Mesothelial cell of epicardium (in vitro differentiated cells): ENCODE measurements around the gene JAML. TPM values are rescaled to one million over a fixed set of nuclear protein-coding genes. Genes with fewer than 3 reads are reported as not detected.

ENCODE experiments used
- DNase-seq, 2 experiments: peaks; one replicate each; pipeline ENCODE4 v3.0.0; 2021; ENCODE audit warnings: low spot score in 2 of 2; ENCODE audit not compliant: unreplicated experiment in 2 of 2
- H3K27ac Mint-ChIP-seq: 2 replicates; pipeline ENCODE4 v1.8.0; 2021; ENCODE audit warnings: mixed read lengths
- H3K27me3 Mint-ChIP-seq: 2 replicates; pipeline ENCODE4 v1.8.0; 2021; ENCODE audit warnings: low read depth, mixed read lengths
- H3K36me3 Mint-ChIP-seq: 2 replicates; pipeline ENCODE4 v1.8.0; 2021; ENCODE audit warnings: mixed read lengths
- H3K4me1 Mint-ChIP-seq: 2 replicates; pipeline ENCODE4 v1.8.0; 2021; ENCODE audit warnings: mixed read lengths
- H3K4me3 Mint-ChIP-seq: 2 replicates; pipeline ENCODE4 v1.8.0; 2021; ENCODE audit warnings: mild to moderate bottlenecking, moderate library complexity, mixed read lengths
- H3K9me3 Mint-ChIP-seq: 2 replicates; pipeline ENCODE4 v1.8.0; 2021; ENCODE audit warnings: mixed read lengths
- CTCF ChIP-seq: fragments of 200-600 bp; sonication (generic); IDR thresholded peaks from one replicate; pipeline ENCODE4 v1.5.0; 2021; ENCODE audit warnings: antibody characterized with exemption; ENCODE audit not compliant: unreplicated experiment
- total RNA-seq: library from RNA; stranded (reverse); gene quantifications from 3 replicates; pipeline ENCODE4 v1.2.1, GENCODE V29; 2021

Gene JAML
- total RNA-seq, 1 donor from 2014 or later: not detected

- Mint-ChIP-seq H3K36me3 (no peaks in the 10 kb centered on the region), H3K27me3 (peaks cover 80% of the 10 kb centered on the region), H3K27ac (no peak overlapping the region), H3K4me3 (no peak overlapping the region), H3K9me3 (peaks cover 5% of the 10 kb centered on the region), H3K4me1 (peaks cover 6% of the 10 kb centered on the region)
- DNase-seq: no peak
- TF ChIP-seq CTCF: no peak
Observed at GRCh38 chr11:118212131-118212725, 12.6 kb downstream of the JAML start.

GRCh38 chr11:118211006-118211405, 13.8 kb downstream of the JAML start:
- H3K36me3 Mint-ChIP-seq: no peaks in the 10 kb centered on the region
- no peak overlapping the region for H3K27ac Mint-ChIP-seq
- no peak for TF ChIP-seq CTCF
- H3K4me3 Mint-ChIP-seq: no peak overlapping the region
- no peak for DNase-seq
- H3K27me3 Mint-ChIP-seq: peaks cover 87% of the 10 kb centered on the region
- no peaks in the 10 kb centered on the region for H3K4me1 Mint-ChIP-seq
- H3K9me3 Mint-ChIP-seq: peaks cover 5% of the 10 kb centered on the region

GRCh38 chr11:118210323-118210722, 14.5 kb downstream of the JAML start:
- no peaks in the 10 kb centered on the region for H3K36me3 Mint-ChIP-seq
- no peak overlapping the region for H3K27ac Mint-ChIP-seq
- H3K4me3 Mint-ChIP-seq: no peak overlapping the region
- peaks cover 5% of the 10 kb centered on the region for H3K9me3 Mint-ChIP-seq
- H3K4me1 Mint-ChIP-seq: no peaks in the 10 kb centered on the region
- no peak for DNase-seq
- TF ChIP-seq CTCF: no peak
- peaks cover 91% of the 10 kb centered on the region for H3K27me3 Mint-ChIP-seq

GRCh38 chr11:118209033-118209432, 15.8 kb downstream of the JAML start:
- Mint-ChIP-seq H3K27ac (no peak overlapping the region), H3K9me3 (no peaks in the 10 kb centered on the region), H3K27me3 (peaks cover 83% of the 10 kb centered on the region), H3K4me1 (no peaks in the 10 kb centered on the region), H3K4me3 (no peak overlapping the region), H3K36me3 (no peaks in the 10 kb centered on the region)
- no peak for TF ChIP-seq CTCF
- DNase-seq: no peak

- Mint-ChIP-seq H3K9me3 (no peaks in the 10 kb centered on the region), H3K27me3 (peaks cover 63% of the 10 kb centered on the region), H3K27ac (no peak overlapping the region), H3K4me3 (no peak overlapping the region), H3K4me1 (no peaks in the 10 kb centered on the region), H3K36me3 (no peaks in the 10 kb centered on the region)
- no peak for DNase-seq
- no peak for TF ChIP-seq CTCF
Observed at GRCh38 chr11:118207079-118207478, 17.7 kb downstream of the JAML start.
